Measurements from ENCODE around the gene CD40.
A peak's percentile ranks its signal among the peaks of the same experiment; 100 is the strongest.

Gene CD40

DNA sequence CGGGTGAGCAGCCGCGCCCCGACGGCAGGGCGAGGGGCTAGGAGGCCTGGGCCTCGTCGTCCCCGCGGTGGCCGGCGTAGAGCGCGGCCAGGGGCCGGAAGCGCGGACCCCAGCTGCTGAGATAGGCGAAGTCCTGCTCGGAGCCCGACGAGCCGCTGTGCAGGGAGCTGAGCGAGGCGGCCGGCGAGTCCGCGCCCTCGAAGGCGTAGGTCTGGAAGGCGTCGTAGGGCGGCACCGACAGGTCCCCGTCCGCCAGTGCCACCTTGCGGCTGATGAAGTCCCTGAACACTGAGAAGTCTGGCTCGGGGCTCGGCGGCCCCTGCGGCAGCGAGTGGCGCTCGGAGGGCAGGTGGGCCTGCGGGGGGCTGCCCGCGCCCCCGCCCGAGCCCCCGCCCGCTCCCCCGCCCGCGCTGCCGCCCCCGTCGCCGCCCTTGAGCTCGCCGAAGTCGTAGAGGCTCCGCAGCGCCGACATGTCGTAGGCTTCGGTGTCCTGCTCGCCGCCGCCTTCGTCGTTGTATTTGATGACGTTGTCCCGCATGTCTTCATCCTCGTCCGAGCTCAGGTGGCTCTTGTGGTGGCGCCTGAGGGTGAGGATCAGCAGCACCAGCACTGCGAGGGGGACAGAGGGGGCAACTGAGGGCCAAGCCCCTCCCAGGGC is 56.5 kb downstream of the CD40 start:
- peak; percentile 28 for DNase-seq (ENCODE audit: low read depth)

DNA sequence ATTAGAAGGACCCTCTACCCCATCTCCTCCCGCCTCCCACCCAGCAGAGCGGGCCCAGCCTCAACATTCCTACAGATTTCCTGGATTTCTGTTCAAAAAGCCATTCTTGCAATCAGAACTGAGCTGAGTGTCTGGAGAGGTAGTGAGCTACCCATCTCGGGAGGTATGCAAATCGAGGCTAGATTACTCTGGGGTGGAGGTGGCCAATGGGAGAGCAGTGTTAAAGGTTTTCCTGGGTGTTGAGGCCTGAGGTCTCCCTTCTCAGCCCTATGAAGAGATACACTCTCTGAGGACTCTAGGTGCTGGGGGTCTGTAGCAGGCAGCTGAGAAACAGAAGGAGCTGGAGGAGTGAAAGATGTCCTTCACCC is 57.0 kb downstream of the CD40 start:
- DNase-seq (ENCODE audit: low read depth): no peak

DNA sequence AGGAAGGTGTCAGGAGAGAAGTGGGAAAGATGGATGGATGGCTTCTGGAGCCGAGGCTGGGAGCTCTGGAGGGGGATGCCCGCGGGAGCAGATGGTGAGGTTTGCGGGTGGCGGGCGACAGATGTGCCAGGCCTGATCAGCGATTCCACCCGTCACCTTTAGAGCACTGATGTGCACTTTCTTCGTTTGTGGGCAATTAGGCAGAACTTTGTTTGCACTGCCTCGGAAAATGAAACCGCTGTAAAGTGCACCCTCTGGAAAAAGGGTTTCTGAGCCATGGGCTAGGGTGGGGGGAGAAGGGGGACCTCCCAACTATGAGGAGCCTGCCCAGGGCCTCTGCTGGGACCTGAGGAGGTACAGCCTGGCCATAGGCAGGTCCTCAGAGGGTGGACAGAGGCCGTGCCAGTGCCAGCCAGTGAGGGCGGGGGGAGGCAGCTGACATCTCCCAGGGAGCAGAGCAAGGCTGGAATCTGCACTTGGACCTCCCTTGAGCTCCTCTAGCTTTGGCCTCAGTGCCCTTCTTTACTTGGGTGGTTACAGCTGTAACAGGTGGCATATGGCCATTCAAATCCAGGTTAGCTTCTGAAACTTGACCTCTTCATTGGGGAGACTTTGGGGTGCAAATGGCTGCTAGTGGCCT is 58.7 kb downstream of the CD40 start:
- DNase-seq (ENCODE audit: low read depth): no peak

DNA sequence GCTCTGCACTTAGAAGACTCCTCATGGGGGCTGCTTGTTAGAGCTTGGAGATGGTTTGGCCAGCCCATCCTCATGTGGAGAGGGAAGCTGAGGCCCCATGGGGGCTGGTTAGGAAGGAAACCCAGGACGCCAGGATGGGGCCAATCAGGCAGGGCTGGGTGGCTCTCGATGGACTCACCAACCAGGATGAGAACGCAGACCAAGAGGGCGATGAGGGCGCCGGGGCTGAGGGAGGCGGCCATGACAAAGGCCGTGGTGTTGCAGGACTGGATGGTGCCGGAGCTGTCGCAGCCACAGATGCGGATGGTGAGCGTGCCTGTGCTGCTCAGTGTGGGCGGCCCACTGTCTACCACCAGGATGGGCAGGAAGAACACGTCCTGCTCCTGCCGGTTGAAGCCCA is 59.7 kb downstream of the CD40 start:
- no peak for DNase-seq (ENCODE audit: low read depth)

DNA sequence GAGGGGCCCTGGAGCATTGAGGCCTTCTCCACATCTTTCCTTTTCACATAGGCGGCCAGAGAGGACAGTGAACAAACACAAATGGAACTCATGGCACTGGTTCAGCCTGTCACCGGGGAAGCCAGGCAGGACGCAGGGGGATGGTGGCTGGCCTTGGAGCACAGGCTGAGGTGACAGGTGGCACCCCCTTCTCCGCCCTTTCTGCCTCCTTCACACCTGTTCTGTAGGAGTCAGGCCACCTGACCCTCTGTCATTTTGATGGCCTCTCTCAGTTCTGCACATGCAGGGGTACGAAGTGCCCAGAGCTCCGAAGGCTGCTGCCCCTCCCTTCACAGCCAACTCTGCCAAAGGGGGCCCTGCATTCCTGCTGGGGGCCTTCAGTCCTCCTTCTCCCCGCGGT is 60.8 kb downstream of the CD40 start:
- no peak for DNase-seq (ENCODE audit: low read depth)

All from amniotic epithelial cell (primary cell).